Measurements from ENCODE around the gene ERMAP.

GRCh38 chr1:42835422-42835821, 18.5 kb downstream of the ERMAP start:
- no peak for TF ChIP-seq CTCF (IDR thresholded peaks at IDR 0.05 in 4 of 5, conservative IDR thresholded peaks at IDR 0.05 in 1 of 5)
- TF ChIP-seq POLR2A (IDR thresholded peaks at IDR 0.05) = no peak

All from gastrocnemius medialis (tissue), 4 donors.